ES-I3 (cell line): ENCODE data around the gene PHF20.

ENCODE experiments used
- H3K36me3 ChIP-seq: 2 replicates; pipeline ENCODE4 v1.6.1; 2013; ENCODE audit warnings: mild to moderate bottlenecking, low read length, control low read depth, moderate library complexity; ENCODE audit not compliant: insufficient read depth
- H3K4me1 ChIP-seq: 2 replicates; pipeline ENCODE4 v1.6.1; 2013; ENCODE audit warnings: mild to moderate bottlenecking, control low read depth, low read length; ENCODE audit not compliant: insufficient read depth
- H3K9ac ChIP-seq: 2 replicates; pipeline ENCODE4 v1.6.1; 2013; ENCODE audit warnings: low read depth, mild to moderate bottlenecking, low read length, moderate library complexity
- H3K9me3 ChIP-seq: 2 replicates; pipeline ENCODE4 v1.6.1; 2013; ENCODE audit warnings: mild to moderate bottlenecking, low read length, moderate library complexity; ENCODE audit not compliant: control insufficient read depth, insufficient read depth

Gene PHF20

DNA sequence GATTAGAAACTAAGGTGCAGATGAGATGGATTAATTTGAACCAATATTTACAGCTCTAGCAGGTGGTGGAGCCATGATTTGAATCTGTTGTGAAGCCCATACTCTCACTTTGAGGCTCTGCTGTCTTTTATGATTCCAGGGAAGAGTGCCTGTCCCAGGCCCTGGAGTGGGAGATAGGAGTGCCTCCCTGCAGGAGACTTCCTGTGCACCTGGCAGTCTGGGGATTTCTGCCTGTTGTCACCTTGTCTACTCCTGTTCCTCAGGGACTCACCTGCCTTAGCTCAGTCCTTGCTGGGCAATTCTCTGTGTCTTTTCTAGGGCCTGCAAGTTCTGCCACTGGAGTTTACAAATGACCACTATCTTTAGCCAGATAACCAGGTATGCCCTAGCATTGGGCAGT is 136.2 kb downstream of the PHF20 start:
- Histone ChIP-seq H3K9ac (no peak overlapping the region), H3K36me3 (peaks cover 2% of the 10 kb centered on the region; the same call in 1 of the 2 replicates), H3K4me1 (peaks cover 15% of the 10 kb centered on the region; the same call in 1 of the 2 replicates), H3K9me3 (no peaks in the 10 kb centered on the region)

DNA sequence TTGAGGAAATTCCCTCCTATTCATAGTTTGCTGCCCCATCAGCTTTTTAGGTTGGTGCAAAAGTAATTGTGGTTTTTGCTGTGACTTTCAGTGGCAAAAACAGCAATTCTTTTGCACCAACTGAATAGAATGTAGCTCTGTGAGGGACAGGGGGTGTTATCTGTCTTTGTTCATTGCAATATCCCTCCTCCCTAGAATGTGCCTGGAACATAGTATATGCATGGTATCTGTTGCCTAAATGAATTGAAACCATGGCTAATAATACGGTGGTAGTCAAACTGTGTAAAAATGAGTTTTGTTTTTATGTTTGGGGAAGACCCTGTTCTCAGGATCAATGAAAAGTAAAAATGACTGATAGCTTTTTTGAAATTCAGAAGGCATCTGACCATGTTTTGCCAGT is 137.4 kb downstream of the PHF20 start:
- Histone ChIP-seq H3K9ac (no peak overlapping the region), H3K36me3 (peaks cover 9% of the 10 kb centered on the region; the same call in 1 of the 2 replicates), H3K4me1 (peaks cover 15% of the 10 kb centered on the region; the same call in 1 of the 2 replicates), H3K9me3 (no peaks in the 10 kb centered on the region)

DNA sequence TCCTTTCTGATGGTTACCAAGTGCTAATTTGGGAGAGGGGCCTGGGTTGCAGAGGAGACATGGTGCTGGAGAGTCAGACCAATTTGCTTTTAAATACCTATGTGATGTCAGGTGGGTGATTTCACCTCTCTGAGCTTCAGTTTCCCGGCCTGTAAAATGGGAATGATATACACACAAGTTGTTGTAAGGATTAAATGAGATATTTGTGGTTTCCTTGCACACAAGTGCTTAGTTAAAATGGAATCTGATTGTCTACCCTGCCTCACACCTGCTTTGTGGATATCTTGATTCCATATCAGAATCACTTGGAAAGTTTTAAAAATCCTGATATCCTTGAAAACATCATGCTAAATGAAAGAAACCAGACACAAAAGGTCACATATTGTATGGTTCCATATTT is 138.0 kb downstream of the PHF20 start:
- no peaks in the 10 kb centered on the region for H3K9me3 ChIP-seq
- peaks cover 15% of the 10 kb centered on the region; the same call in 1 of the 2 replicates for H3K4me1 ChIP-seq
- peaks cover 11% of the 10 kb centered on the region; the same call in 1 of the 2 replicates for H3K36me3 ChIP-seq
- no peak overlapping the region for H3K9ac ChIP-seq

DNA sequence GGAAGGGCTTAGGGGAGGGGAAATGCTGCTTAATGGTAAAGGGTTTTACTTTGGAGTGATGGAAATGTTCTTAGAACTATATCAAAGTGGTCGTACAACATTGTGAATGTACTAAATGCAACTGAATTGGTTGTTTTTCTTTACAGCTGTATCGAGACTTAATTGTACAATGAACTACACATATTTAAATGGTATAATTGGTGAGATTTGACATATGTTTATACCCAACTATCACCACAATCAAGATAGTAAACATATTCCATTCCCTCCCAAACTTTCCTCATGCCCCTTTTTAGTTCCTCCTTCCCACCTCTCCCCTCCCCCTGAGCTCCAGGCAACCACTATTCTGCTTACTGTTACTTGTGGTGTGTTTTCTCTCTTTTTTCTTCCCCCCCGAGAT is 138.4 kb downstream of the PHF20 start:
- peaks cover 11% of the 10 kb centered on the region; the same call in 1 of the 2 replicates for H3K36me3 ChIP-seq

DNA sequence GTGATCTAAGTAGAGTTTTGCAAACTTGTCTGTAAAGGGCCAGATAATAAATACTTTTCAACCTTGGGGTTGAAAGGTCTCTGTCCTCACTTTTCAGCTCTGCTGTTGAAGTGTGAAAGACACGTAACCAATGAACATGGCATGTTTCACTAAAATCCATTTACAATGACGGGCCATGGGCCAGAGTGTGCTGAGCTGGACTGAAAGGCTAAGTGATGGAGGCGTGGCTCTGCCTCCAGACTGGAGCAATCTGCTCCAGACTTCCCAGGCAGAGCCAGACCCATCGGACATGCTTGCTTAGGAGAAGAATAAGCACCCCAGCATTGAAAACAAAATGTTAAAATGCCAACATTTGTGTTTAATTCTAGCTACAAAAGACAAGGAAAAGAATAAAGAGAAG is 141.1 kb downstream of the PHF20 start:
- H3K36me3 ChIP-seq: peaks cover 11% of the 10 kb centered on the region; the same call in 1 of the 2 replicates
- H3K4me1 ChIP-seq: peaks cover 4% of the 10 kb centered on the region; the same call in 1 of the 2 replicates
- no peak overlapping the region for H3K9ac ChIP-seq
- no peaks in the 10 kb centered on the region for H3K9me3 ChIP-seq

More for the DNA sequence above, 138.4 kb downstream of the PHF20 start:
- H3K9ac ChIP-seq: no peak overlapping the region
- H3K4me1 ChIP-seq: peaks cover 15% of the 10 kb centered on the region; the same call in 1 of the 2 replicates
- no peaks in the 10 kb centered on the region for H3K9me3 ChIP-seq

DNA sequence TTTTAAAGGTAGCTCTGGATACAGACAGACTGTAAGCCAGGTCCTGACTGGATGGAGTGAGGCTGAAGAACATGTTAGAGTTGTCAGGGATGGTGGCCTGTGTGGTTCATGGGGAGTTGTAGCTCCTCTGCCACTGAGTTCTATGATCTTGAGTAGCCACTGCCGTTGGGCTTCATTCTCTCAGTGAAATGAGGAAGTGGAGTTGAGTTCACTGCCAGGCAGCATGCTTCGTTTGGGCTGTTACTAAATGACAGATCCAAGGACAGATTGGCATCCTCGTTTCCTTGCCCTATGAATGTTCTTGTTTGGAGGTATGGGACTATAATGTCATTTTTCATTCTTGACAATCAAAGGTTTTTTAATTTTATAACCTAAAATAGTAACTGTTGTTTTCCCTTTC is 145.3 kb downstream of the PHF20 start:
- H3K36me3 ChIP-seq: peaks cover 11% of the 10 kb centered on the region; the same call in 1 of the 2 replicates
- no peaks in the 10 kb centered on the region for H3K4me1 ChIP-seq
- no peaks in the 10 kb centered on the region for H3K9me3 ChIP-seq
- no peak overlapping the region for H3K9ac ChIP-seq

DNA sequence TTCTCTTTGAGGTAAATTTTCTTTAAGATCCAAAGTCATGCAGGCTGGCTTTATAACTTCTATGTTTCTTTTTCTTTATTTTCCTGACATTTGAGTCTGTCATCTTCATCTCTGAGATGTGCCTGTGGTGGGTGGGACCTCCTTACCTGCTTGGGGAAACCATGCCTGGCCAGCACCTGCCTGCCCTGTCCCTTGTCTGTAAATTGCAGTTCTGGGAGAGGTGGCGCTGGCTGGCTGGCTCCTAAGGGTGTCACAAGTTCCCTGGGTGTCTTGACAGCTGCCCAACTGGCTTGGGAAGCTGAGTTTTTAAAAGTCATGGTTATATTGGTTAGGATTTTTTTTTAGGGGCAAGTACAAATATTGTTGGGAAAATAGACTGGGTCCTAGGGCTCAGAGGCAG is 146.2 kb downstream of the PHF20 start:
- Histone ChIP-seq H3K9me3 (no peaks in the 10 kb centered on the region), H3K4me1 (no peaks in the 10 kb centered on the region), H3K9ac (no peak overlapping the region), H3K36me3 (peaks cover 8% of the 10 kb centered on the region; the same call in 1 of the 2 replicates)

DNA sequence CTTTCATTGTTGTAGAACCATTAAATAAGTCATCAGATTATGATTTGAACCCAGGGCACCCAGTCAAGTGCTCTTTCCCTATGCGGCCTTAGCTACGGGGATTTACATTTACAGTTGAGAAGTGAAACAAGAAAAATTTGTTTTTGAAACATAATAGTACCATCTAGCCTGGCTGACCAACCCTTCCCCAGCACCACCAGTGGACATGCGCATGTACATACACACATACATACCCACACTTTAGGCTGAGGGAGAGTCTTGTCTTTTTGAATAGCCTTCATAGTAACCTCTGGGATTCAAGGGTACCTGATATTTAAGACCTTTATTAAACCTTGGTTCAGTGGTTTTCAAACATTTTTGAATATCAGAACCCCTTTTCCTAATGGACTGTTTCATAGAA is 148.7 kb downstream of the PHF20 start:
- Histone ChIP-seq H3K9me3 (no peaks in the 10 kb centered on the region), H3K4me1 (no peaks in the 10 kb centered on the region), H3K9ac (no peak overlapping the region), H3K36me3 (no peaks in the 10 kb centered on the region; the same call in 1 of the 2 replicates)

DNA sequence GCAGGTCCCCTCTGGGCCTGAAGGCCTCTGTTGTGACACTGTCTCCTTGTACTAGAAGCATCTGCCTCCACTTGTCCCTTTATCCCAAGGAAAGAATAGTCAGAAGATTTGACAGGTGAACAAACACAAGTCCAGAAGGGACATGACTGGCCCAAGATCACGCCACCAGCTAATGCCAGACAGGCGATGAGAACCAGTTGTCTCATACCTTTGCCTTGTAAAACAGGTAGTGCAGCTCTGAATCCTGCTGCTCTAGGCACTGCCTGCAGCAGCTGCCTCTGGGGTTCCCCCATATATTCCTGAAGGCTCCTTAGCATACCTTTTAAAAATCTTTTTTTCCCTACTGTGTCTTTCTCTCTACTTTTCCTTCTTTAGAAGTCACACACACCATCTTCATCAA is 157.5 kb downstream of the PHF20 start:
- no peaks in the 10 kb centered on the region for H3K9me3 ChIP-seq
- peaks cover 8% of the 10 kb centered on the region; the same call in 1 of the 2 replicates for H3K4me1 ChIP-seq
- no peak overlapping the region for H3K9ac ChIP-seq
- peaks cover 14% of the 10 kb centered on the region for H3K36me3 ChIP-seq

DNA sequence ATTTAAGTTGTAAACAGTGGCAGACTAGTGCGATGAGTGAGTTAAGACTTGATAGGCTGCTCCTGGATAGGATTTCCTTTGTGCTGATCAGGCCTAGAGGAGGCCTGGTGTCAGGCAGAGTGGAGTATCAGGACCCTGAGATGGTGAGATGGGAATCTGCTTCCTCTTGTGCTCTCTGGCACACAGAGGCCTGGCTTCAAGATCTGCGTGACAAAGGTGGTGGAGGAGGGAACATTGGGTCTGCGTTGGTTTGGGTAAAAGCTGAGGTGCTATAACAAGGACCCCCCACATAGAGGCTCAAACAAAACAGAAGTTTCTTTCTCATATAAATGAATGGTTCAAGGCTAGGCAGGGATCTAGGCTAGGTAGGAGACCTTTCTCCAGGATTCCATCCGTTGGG is 162.2 kb downstream of the PHF20 start:
- H3K36me3 ChIP-seq: peaks cover 12% of the 10 kb centered on the region
- H3K9ac ChIP-seq: no peak overlapping the region
- no peaks in the 10 kb centered on the region for H3K9me3 ChIP-seq
- peaks cover 15% of the 10 kb centered on the region for H3K4me1 ChIP-seq

DNA sequence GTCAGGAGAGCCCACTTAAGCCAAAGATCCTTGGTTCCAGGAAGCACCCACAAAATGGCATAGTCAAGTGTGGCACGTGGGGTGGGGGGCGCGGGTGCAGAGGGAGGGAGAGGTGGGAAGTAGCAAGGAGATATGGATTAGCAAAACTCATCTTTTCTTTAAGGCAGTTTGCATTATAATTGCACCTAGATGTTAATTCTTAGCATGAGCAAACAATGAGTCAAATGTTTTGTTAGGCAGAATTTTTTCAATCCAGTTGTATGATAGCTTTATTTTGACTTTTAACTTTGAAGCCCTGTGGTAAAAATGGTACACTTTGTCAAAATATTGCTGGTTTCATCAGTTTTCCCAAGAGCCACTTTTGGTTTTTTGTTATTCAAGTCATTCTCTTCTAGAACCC is 167.4 kb downstream of the PHF20 start:
- H3K36me3 ChIP-seq: peaks cover 8% of the 10 kb centered on the region

DNA sequence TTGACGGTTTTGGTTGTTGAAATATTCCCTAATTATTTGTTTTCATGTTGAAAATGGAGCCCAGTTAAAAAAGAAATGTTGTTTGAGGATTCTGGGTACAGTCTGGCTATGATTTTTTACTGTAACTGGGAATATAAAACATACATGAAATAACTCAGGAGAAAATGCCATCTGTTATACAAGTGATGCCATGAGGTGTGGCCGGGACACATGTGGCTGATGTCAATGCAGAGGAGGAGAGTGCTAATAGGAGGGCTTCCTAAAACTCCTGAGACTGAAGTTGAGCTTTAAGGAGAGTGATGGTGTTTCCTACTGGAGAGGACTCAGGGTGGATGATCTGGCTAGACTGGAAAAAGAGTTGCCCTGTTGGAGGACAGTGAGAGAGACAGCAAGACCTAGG is 169.8 kb downstream of the PHF20 start:
- H3K4me1 ChIP-seq: peaks cover 2% of the 10 kb centered on the region; the same call in 1 of the 2 replicates
- no peaks in the 10 kb centered on the region for H3K9me3 ChIP-seq
- no peak overlapping the region for H3K9ac ChIP-seq
- H3K36me3 ChIP-seq: peaks cover 8% of the 10 kb centered on the region

More for the DNA sequence above, 167.4 kb downstream of the PHF20 start:
- no peak overlapping the region for H3K9ac ChIP-seq
- H3K9me3 ChIP-seq: no peaks in the 10 kb centered on the region
- peaks cover 8% of the 10 kb centered on the region for H3K4me1 ChIP-seq

DNA sequence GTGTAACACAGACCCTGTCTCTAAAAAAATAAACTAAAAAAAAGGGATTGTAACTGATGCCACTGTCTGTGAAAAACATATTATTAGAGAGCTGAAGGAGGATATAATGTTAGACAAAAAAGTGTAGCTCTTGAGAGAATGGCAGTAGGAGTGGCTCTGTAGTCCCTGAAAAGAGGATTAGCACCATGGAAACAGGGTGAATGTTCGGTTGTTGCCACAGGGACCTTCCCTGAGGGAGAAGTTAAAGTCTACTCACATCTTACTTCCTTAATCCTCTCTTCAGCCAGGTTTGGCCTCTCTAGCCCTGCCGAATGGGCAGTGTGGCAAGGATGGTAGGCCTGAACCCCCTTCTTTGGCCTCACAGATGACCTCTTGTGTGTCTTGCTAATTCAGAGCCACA is 170.4 kb downstream of the PHF20 start:
- peaks cover 8% of the 10 kb centered on the region for H3K36me3 ChIP-seq
- H3K4me1 ChIP-seq: peaks cover 2% of the 10 kb centered on the region; the same call in 1 of the 2 replicates
- no peak overlapping the region for H3K9ac ChIP-seq
- no peaks in the 10 kb centered on the region for H3K9me3 ChIP-seq

DNA sequence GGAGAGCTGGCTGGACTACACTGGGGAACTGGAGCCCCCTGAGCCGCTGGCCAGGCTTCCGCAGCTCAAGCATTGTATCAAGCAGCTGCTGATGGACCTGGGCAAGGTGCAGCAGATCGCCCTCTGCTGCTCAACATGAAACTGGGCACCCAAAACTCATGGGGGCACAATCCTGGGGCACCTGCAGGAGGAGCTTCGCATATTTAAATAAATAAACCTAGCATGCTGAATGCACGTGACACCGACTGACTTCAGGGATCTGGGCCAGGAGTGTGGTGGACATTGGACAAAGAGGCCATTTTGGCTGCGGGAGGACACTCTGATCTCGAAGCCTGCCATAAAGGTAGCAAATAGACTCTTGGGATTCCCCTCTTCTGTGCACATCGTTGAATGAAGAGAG is 175.7 kb downstream of the PHF20 start:
- Histone ChIP-seq H3K9ac (no peak overlapping the region), H3K4me1 (no peaks in the 10 kb centered on the region), H3K9me3 (no peaks in the 10 kb centered on the region), H3K36me3 (peaks cover 6% of the 10 kb centered on the region)

DNA sequence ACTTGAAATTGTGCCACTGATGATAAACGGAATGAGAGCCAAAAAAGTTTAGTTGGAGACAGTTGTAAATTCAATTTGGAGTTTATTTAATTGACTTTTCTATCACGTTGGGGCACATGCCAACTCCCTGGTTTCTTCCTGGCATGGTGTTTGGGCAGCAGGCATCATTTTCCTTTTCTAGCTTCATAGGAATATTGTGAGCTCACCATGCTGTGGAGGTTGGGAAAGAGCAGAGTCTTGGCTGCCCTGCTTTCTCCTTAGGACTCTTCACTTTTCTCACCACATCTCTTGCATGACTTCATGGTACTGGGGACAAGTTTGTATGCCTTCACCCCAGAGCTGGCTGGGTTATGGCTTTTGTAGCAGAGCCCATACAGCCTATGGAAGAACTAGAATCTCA is 176.1 kb downstream of the PHF20 start:
- Histone ChIP-seq H3K9ac (no peak overlapping the region), H3K4me1 (no peaks in the 10 kb centered on the region), H3K9me3 (no peaks in the 10 kb centered on the region), H3K36me3 (peaks cover 6% of the 10 kb centered on the region)
